Fibroblast of skin of scalp (primary cell): ENCODE data around the gene KIF7.

Experiments
- DNase-seq: peaks from one replicate; pipeline ENCODE4 v3.0.0-alpha.2; 2013

KIF7 gene

GRCh38 chr15:89648106-89649012, 6.9 kb downstream of the KIF7 start:
- DNase-seq, result no peak

- DNase-seq, result peak; percentile 58
These were observed 7.9 kb downstream of the KIF7 start for GRCh38 chr15:89647191-89647851.

- no peak for DNase-seq
These were observed 8.7 kb downstream of the KIF7 start for GRCh38 chr15:89646416-89647141.

- no peak for DNase-seq
These were observed 9.6 kb downstream of the KIF7 start for GRCh38 chr15:89645680-89646079.

GRCh38 chr15:89642106-89642505, 13.2 kb downstream of the KIF7 start:
- no peak for DNase-seq

GRCh38 chr15:89641053-89641452, 14.2 kb downstream of the KIF7 start:
- no peak for DNase-seq

GRCh38 chr15:89640245-89640644, 15.0 kb downstream of the KIF7 start:
- no peak for DNase-seq

GRCh38 chr15:89633585-89633984, 21.7 kb downstream of the KIF7 start:
- no peak for DNase-seq

- no peak for DNase-seq
These were observed 22.5 kb downstream of the KIF7 start for GRCh38 chr15:89632563-89633430.

- DNase-seq, result no peak
These were observed 23.4 kb downstream of the KIF7 start for GRCh38 chr15:89631902-89632264.

GRCh38 chr15:89630974-89631901, 24.0 kb downstream of the KIF7 start:
- DNase-seq, result no peak

GRCh38 chr15:89630260-89630659, 25.0 kb downstream of the KIF7 start:
- no peak for DNase-seq

- no peak for DNase-seq
These were observed 25.4 kb downstream of the KIF7 start for GRCh38 chr15:89629829-89630228.

GRCh38 chr15:89628806-89629715, 26.2 kb downstream of the KIF7 start:
- DNase-seq, result no peak

- DNase-seq, result no peak
These were observed 27.0 kb downstream of the KIF7 start for GRCh38 chr15:89628301-89628700.

GRCh38 chr15:89627256-89627970, 27.9 kb downstream of the KIF7 start:
- DNase-seq, result no peak

GRCh38 chr15:89625716-89626115, 29.6 kb downstream of the KIF7 start:
- DNase-seq, result no peak

GRCh38 chr15:89623165-89623564, 32.1 kb downstream of the KIF7 start:
- DNase-seq, result no peak

- DNase-seq, result no peak
These were observed 33.7 kb downstream of the KIF7 start for GRCh38 chr15:89621547-89621946.
